ENCODE measurements around the gene ADGRE2.
"Not testable (repeated sequence)": the region's sequence is repeated elsewhere in the genome, so short reads cannot be mapped to it uniquely, and the experiment has no call there.

ADGRE2 gene

GRCh38 chr19:14778110-14778845 lies at the start of gene ADGRE2:
ADGRE2 (minus strand) TSS chr19:14778560; CDS start chr19:14776756, 1,804 bp downstream.
- not testable (repeated sequence) for DNase-seq

DNA sequence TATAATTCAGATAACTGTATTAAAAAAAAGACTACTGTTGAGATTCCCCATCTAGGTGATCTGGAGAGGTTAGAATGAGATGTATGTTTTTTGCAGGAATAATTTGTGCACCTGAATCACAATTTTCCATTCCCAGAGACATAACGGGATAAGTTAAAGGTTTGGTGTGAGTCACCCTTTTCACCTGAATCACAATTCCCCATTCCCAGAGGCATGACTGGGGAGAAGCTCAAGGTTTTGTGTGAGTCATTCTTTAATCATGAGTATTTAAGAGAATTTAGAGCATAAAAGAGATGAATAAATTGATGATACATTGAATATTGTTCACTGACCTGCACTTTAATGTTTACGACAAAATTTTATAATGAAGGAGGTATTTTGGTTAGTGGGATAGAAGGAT lies 47.6 kb upstream of the ADGRE2 start:
- no peak for DNase-seq

- no peak for DNase-seq
These were observed 43.6 kb upstream of the ADGRE2 start for GRCh38 chr19:14821937-14822336.

DNA sequence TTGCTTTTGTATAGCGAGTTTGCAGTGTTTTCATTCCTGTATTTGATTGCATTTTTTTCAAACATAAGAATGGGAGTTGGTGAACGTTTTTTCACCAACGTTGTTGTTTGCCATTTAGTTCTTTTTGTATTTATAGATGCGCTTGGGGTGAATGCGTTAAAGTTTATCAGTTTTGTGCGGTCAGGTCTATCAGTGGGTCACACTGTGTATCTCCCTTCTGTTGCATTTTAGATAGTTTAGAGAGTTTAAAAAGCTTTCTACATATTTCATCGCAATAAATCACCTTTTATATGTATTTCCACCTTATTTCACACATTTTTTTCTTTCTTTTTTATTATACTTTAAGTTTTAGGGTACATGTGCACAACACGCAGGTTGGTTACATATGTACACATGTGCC lies 40.2 kb upstream of the ADGRE2 start:
- no peak for DNase-seq

GRCh38 chr19:14817052-14817451 lies 38.7 kb upstream of the ADGRE2 start:
- no peak for DNase-seq

DNA sequence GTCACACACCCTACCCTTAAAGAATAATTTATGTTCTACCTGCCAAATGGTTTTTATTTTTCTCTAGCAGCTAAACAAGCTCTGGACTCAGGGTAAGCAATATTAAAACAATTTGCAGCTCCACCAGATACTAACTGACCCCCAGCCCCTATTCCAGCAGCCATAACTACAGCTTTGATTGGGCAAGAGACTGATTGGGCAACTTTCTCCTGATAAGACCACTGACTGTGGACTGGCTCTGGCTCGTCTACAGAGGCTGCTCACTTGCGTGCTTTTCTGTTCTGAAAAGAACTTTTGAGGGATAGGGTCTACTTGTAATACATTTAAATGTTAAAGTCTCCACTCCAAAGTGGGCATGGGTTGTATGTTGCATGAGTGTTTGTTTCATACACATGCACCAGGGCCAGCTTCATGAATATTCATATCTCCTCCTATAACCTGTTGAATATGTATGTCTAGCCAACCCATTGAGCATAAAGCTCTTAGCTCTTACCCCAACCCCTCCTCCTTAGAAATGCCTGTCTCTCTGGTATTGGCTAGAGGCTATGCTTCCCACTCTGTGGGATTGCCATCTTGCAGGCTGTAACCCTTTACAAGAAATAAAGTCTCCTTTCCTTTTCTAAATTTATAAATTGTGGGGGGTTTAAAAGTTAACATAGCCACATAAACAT lies 36.8 kb upstream of the ADGRE2 start:
- DNase-seq: no peak

- DNase-seq: no peak
These were observed 31.1 kb upstream of the ADGRE2 start for GRCh38 chr19:14809272-14810057.

- no peak for DNase-seq
These were observed 26.4 kb upstream of the ADGRE2 start for GRCh38 chr19:14804765-14805164.

- no peak for DNase-seq
These were observed 20.4 kb upstream of the ADGRE2 start for GRCh38 chr19:14798760-14799159.

DNA sequence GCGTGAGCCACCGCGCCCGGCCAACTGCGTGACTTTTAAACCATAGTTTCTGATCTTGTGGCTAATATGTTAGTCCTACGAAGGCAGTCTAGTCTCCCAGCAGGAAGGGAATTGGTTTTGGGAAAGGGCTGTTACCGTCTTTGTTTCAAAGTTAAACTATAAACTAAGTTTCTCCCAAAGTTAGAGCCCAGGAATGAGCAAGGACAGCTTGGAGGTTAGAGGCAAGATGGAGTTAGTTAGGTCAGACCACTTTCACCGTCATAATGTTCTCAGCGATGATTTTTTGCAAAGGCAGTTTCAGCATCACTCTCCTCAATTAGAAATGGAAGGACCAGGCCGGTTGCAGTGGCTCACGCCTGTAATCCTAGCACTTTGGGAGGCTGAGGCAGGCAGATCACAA lies 17.7 kb upstream of the ADGRE2 start:
- no peak for DNase-seq

- no peak for DNase-seq
These were observed 16.8 kb upstream of the ADGRE2 start for GRCh38 chr19:14795078-14795721.

DNA sequence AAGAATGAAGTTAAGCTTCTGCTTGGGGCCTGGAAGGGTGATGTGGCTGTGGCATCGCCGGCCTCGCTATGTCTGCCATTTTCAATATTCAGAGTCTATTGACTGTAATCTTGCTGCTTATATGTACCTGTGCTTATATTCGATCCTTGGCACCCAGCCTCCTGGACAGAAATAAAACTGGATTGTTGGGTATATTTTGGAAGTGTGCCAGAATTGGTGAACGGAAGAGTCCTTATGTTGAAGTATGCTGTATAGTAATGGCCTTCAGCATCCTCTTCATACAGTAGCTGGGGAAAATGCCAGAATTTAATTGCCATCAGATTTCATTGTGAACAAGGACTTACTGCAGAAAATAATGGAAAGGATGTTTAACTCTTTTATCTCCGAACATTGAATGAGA lies 13.9 kb upstream of the ADGRE2 start:
- not testable (repeated sequence) for DNase-seq

GRCh38 chr19:14786421-14786851 lies 8.1 kb upstream of the ADGRE2 start:
- no peak for DNase-seq

DNA sequence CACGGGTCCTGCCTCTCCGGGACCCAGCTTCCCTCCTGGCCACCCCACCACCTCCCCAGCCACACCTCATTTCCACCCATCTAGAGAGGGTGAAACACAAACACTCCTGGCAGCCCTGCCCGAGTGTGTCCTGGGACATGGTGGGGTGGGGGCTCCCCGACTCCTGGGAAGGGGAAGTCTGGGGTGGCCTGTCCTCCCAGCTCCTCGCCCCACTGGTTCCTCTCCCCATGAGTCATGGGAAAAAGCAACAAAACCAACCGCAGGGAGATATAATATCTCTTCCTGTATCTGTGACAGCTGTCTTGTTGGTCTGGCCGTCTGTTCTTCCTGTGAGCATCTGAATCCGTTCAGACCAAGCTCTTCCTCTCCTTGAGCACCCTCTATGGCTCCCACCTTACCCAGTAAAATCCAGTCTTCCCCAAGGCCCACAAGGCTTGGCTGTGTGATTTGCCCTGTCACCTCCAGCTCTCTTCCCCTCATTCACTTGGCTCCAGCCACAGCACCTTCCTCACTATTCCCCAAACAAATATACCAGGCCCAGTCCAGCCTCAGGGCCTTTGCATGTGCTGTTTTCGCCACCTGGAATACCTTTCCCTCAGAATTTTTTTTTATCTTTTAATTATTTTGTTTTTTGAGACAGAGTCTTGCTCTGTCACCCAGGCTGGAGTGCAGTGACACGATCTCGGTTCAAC lies 6.9 kb upstream of the ADGRE2 start:
- DNase-seq: not testable (repeated sequence)

- DNase-seq: not testable (repeated sequence)
These were observed 6.4 kb upstream of the ADGRE2 start for GRCh38 chr19:14784730-14785101.

GRCh38 chr19:14783410-14783998 lies 5.1 kb upstream of the ADGRE2 start:
- not testable (repeated sequence) for DNase-seq

DNA sequence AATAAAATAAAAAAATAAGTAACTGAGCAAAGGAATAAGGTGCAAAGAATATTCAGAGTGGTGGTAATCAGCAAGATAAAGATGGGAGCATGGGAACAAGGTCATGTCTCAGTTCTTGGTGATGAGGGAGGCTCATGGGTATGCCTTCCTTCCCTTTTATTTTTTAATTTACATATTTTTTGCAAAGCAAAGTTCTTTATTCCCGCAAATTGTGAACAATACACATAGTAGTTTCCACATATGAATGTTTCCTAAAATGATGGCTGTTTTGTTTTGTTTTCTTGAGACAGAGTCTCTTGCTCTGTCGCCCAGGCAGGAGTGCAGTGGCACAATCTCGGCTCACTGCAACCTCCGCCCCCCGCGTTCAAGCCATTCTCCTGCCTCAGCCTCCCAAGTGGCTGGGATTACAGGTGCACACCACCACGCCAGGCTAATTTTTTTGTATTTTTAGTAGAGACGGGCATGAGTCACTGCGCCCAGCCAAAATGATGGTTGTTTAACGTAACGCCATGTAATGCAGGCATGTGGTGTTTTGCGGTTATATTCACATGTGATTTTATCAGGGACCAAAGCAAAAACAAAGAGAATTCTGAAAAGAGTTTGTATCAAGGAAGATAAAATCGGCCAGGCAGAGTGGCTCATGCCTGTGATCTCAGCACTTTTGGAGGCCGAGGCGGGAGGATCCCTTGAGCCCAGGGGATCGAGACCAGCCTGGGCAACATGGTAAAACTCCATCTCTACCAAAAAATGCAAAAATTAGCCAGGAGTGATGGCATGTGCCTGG lies 4.5 kb upstream of the ADGRE2 start:
- DNase-seq: no peak

- not testable (repeated sequence) for DNase-seq
These were observed 3.6 kb upstream of the ADGRE2 start for GRCh38 chr19:14781713-14782536.

DNA sequence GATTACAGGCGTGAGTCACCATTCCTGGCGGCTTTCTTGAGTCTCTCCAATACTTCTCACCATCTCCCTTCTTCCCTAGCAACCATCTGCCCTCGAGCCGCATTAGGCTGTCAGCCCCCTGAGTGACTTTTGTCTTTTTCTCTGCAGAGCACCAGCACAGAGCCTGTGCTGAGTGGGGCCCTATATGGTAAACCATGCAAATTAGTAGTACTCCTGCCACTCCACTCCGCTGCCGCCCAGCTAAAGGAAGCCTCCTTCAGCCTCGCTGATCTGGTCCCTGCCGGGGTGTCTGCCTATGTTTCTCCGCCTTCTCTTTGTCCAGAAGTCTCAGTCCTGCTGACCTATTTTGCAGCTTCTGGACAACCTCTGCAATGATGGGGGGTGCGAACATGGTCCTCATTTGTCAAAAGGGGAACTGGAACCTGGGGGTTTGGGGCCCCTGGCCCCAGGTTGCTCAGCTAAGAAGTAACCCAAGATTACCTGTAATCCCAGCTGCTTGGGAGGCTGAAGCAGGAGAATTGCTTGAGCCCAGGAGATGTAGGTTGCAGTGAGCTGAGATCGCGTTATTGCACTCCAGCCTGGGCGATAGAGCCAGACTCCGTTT lies 2.4 kb upstream of the ADGRE2 start:
- not testable (repeated sequence) for DNase-seq

GRCh38 chr19:14779151-14779550 lies 791 bp upstream of the ADGRE2 start:
- no peak for DNase-seq
